Measurements from ENCODE around the gene NT5DC4.

DNA sequence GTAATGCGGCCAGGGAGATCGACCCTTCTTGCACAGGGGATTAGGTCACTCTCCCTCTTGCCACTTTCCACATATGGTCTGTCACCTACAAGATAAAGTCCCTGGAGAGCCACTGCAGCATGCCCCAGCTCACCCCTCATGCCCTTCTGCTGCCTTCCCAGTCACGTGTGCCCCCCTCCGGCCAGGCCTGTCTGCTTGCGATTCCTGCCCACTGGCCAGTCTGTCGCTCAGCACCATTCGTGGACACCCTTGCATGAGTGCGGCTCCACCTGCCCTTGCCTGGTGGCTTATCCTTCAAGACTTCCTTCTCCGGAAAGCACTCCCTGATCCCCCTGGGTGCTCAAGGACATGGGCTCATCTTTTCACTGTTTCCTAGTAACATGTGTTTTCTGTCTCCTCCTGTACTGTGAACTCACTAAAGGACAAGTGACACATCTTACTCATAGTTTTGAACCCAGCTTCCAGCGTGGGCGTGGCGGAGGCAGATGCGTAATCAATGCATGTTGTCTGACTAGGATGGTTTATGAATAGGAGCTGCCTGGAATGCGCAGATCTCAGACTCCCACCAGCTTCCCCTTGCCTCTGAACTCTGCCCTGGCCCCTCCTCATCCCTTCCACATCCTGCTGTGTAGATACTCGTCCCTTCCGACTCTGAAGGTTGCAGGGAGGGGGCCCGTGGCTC, 7.8 kb upstream of the NT5DC4 start:
- TF ChIP-seq POLR2A (IDR thresholded peaks at IDR 0.05; ENCODE audit: low read depth, low read length) (no peak), ELK1 (IDR thresholded peaks at IDR 0.05; ENCODE audit: borderline replicate concordance, low read depth, low read length) (no peak), CTCF (conservative IDR thresholded peaks at IDR 0.05; ENCODE audit: low read depth, low read length) (no peak), CEBPB (IDR thresholded peaks at IDR 0.05; ENCODE audit: low read depth, low read length) (0 out of 2 replicates have a peak, but pooled peaks have one; percentile 30), FOS (IDR thresholded peaks at IDR 0.05; ENCODE audit: low read depth, low read length) (peak; percentile 73), MAFK (IDR thresholded peaks at IDR 0.05; ENCODE audit: low read depth, low read length) (no peak), SMC3 (IDR thresholded peaks at IDR 0.05; ENCODE audit: low read depth, low read length) (no peak), RFX5 (IDR thresholded peaks at IDR 0.05; ENCODE audit: low read depth, low read length) (no peak), RAD21 (IDR thresholded peaks at IDR 0.05; ENCODE audit: low read length) (no peak), BHLHE40 (IDR thresholded peaks at IDR 0.05; ENCODE audit: low read depth, low read length) (no peak)
- TF ChIP-seq, protein P1, sequence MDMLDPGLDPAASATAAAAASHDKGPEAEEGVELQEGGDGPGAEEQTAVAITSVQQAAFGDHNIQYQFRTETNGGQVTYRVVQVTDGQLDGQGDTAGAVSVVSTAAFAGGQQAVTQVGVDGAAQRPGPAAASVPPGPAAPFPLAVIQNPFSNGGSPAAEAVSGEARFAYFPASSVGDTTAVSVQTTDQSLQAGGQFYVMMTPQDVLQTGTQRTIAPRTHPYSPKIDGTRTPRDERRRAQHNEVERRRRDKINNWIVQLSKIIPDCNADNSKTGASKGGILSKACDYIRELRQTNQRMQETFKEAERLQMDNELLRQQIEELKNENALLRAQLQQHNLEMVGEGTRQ (IDR thresholded peaks at IDR 0.05; ENCODE audit: low read depth, low read length): no peak

Data from IMR-90 (cell line).